ENCODE results near the gene TBKBP1. TPM values are rescaled to one million over a fixed set of nuclear protein-coding genes. Genes with fewer than 3 reads are reported as not detected.

The TBKBP1 gene
- total and polyA plus RNA-seq, 7 donors, result 5.3 to 37.9 (median 20.4) TPM

DNA sequence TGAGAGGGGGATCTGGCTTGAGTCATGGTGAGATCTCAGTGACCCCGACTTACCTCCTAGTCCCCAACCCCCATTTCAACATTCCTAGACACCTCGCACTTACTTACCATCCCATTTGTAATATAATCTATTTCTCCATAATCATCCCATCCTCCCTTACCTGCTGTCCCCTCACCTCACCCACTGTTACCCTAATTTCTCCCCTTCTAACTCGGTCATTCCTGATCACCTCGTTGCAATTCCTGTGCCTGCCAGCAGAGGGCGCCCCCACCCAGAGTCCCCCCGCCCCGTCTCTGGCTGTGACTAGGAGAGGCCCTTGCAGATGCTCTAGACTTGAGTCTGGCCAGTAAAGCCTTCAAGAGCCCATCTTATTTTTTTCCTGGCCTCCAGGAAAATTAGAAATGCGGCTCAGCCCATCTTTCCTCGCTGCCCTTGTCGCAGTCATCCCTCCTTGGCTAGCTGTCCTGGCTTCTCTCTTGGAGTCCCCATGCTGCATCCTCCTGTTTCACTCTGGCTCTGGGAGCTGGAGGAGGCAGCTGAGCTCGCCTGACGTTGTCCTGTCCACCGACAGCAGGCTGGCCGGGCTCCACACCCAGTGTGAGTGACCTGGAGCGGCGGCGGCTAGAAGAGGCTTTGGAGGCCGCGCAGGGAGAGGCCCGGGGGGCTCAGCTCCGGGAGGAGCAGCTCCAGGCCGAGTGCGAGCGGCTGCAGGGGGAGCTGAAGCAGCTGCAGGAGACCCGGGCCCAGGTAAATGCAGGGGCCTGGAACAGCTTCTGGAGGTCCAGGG, 5.0 kb downstream of the TBKBP1 start:
- 61 to 65% (median 63%) methylated on average over 25 of the region's 25 CpGs for WGBS, 3 donors
- ATAC-seq (peak in 3 of 4 donors; percentile 26 to 35 (median 29)), DNase-seq (peak; percentile 51 to 78)
- intact Hi-C loops (cut with DNase I), result loop anchor here (5.0 kb wide), 2 partner anchors 103 to 108 kb away; no protein-coding TSS in a partner anchor
- TF ChIP-seq, protein P1, sequence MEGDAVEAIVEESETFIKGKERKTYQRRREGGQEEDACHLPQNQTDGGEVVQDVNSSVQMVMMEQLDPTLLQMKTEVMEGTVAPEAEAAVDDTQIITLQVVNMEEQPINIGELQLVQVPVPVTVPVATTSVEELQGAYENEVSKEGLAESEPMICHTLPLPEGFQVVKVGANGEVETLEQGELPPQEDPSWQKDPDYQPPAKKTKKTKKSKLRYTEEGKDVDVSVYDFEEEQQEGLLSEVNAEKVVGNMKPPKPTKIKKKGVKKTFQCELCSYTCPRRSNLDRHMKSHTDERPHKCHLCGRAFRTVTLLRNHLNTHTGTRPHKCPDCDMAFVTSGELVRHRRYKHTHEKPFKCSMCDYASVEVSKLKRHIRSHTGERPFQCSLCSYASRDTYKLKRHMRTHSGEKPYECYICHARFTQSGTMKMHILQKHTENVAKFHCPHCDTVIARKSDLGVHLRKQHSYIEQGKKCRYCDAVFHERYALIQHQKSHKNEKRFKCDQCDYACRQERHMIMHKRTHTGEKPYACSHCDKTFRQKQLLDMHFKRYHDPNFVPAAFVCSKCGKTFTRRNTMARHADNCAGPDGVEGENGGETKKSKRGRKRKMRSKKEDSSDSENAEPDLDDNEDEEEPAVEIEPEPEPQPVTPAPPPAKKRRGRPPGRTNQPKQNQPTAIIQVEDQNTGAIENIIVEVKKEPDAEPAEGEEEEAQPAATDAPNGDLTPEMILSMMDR (IDR thresholded peaks at IDR 0.05), result peak; percentile 93
- no peaks in the 10 kb centered on the region for H3K9me3 ChIP-seq
- H3K27ac ChIP-seq, result no peak overlapping the region
- H3K4me1 ChIP-seq, result peaks cover 4% of the 10 kb centered on the region
- no peaks in the 10 kb centered on the region for H3K27me3 ChIP-seq (ENCODE audit: insufficient read depth in 3 of 3, low read length in 2 of 3)
- H3K36me3 ChIP-seq (ENCODE audit: insufficient read depth in 1 of 2, low read depth in 1 of 2), result peaks cover 0 to 32% of the 10 kb centered on the region in 2 donors
- H3K4me3 ChIP-seq, result no peak overlapping the region

DNA sequence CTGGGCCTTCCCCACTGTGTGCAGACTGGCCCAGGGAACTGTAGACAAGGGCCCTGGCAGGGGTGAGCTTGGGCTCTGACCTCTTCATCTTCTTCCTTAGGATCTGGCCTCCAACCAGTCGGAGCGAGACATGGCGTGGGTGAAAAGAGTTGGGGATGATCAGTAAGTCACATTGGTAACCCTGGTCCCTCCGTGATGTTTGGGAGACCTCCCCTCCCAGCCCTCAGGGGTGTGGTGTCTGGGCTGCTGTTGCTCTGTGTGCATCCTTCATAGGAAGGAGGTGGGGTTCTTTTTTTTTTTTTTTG, 5.5 kb downstream of the TBKBP1 start:
- 93 to 98% (median 93%) methylated on average over 4 of the region's 4 CpGs for WGBS, 3 donors
- H3K9me3 ChIP-seq, result no peaks in the 10 kb centered on the region
- H3K4me3 ChIP-seq, result no peak overlapping the region
- no peak overlapping the region for H3K27ac ChIP-seq
- peaks cover 4% of the 10 kb centered on the region for H3K4me1 ChIP-seq
- ATAC-seq (no peak), DNase-seq (no peak)
- H3K36me3 ChIP-seq (ENCODE audit: insufficient read depth in 1 of 2, low read depth in 1 of 2), result peaks cover 0 to 32% of the 10 kb centered on the region in 2 donors
- no peaks in the 10 kb centered on the region for H3K27me3 ChIP-seq (ENCODE audit: insufficient read depth in 3 of 3, low read length in 2 of 3)
- TF ChIP-seq, protein P1 (IDR thresholded peaks at IDR 0.05), result no peak
- intact Hi-C loops (cut with DNase I), result loop anchor here (5.0 kb wide), 2 partner anchors 103 to 108 kb away; no protein-coding TSS in a partner anchor

DNA sequence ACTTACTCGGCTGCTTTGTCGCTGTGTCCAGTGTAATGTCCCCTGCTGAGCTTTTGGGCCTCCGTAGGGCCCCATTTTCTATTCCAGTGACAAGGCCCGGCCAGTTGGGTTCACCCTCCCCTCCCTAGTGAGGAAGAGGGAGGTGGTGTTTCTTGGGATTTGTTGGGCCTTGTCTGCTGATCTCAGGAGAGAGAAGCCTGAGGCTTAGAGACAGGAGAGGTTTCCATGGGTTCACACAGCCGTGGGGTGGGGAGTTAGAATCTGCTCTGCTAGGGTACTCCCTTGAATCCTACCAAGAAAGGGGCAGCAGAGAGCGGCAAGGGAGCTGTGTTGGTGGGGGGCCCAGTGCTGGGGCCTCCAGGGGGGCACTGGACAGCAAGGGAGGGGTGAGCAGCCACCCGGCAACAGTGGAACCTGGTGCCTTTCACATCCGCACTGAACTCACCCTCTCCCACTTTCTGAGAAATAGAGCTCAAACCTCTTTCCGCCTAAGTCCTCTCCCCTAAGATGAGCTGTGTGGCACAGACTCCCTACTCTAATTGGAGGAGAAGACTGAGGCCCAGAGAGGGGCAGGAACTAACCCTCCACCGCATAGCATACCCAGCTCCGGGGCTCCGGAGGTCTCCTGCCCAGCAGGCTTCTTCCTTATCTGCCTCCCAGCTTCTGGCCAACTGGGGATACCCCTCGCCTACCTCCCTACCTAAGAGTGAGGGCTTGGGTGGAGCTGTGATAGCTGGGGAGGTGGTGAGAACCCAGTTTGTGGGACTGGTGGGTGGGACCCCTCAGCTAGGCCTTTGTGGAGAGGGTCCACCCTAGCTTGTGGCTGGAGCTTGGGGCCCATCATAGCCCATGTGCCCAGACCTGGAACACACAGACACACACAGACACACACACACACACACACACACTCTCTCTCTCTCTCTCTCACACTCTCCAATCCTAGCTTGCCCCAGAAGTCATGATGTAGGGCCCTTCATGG, 6.8 kb downstream of the TBKBP1 start:
- ATAC-seq (no peak), DNase-seq (no peak)
- intact Hi-C loops (cut with DNase I), result no loop called here
- Histone ChIP-seq H3K27ac (no peak overlapping the region), H3K4me3 (no peak overlapping the region), H3K27me3 (ENCODE audit: insufficient read depth in 3 of 3, low read length in 2 of 3) (no peaks in the 10 kb centered on the region), H3K4me1 (peaks cover under 1% of the 10 kb centered on the region), H3K36me3 (ENCODE audit: insufficient read depth in 1 of 2, low read depth in 1 of 2) (peaks cover 0 to 32% of the 10 kb centered on the region in 2 donors), H3K9me3 (no peaks in the 10 kb centered on the region)
- TF ChIP-seq, protein P1 (IDR thresholded peaks at IDR 0.05), result no peak
- WGBS, 3 donors, result 89 to 93% (median 91%) methylated on average over 13 of the region's 13 CpGs

DNA sequence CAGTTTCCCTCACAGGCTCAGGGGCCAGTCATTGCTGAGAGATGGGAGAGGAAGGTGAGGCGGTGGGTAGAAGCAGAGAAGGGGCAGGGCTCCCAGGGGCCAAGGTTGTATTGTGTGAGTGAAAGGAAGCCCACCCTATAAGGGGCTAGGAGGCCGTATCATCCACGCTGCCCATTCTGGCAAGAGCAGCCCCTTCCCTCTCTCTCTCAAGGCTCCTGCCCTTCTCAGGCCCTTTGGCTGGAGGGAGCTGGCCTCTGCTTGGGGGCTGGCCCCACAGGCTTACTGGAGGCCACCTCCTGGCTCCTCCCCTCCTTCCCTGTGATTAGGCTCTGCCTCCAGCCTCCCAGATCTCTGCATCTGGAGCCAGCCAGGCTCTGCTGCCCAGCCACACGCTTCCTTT, 7.6 kb downstream of the TBKBP1 start:
- DNase-seq, result no peak
- H3K4me3 ChIP-seq, result no peak overlapping the region
- H3K4me1 ChIP-seq, result peaks cover 8% of the 10 kb centered on the region
- H3K27me3 ChIP-seq (ENCODE audit: insufficient read depth in 3 of 3, low read length in 2 of 3), result no peaks in the 10 kb centered on the region
- intact Hi-C loops (cut with DNase I), result no loop called here
- no peaks in the 10 kb centered on the region for H3K9me3 ChIP-seq
- no peak overlapping the region for H3K27ac ChIP-seq
- TF ChIP-seq, protein P1 (IDR thresholded peaks at IDR 0.05), result no peak
- WGBS, 3 donors, result 84 to 94% (median 93%) methylated on average over 4 of the region's 4 CpGs
- no peak for ATAC-seq
- H3K36me3 ChIP-seq (ENCODE audit: insufficient read depth in 1 of 2, low read depth in 1 of 2), result peaks cover 0 to 29% of the 10 kb centered on the region in 2 donors

Data from psoas muscle (tissue), 8 donors.